ENCODE results near the gene RGS10. TPM values are rescaled to one million over a fixed set of nuclear protein-coding genes. Genes with fewer than 3 reads are reported as not detected.

The RGS10 gene
- total and polyA plus RNA-seq, 10 of the 15 experiments (the other 5 are each of a cell fraction or from before 2014, with no cell fraction given), result 72.8 to 193 (median 127) TPM

DNA sequence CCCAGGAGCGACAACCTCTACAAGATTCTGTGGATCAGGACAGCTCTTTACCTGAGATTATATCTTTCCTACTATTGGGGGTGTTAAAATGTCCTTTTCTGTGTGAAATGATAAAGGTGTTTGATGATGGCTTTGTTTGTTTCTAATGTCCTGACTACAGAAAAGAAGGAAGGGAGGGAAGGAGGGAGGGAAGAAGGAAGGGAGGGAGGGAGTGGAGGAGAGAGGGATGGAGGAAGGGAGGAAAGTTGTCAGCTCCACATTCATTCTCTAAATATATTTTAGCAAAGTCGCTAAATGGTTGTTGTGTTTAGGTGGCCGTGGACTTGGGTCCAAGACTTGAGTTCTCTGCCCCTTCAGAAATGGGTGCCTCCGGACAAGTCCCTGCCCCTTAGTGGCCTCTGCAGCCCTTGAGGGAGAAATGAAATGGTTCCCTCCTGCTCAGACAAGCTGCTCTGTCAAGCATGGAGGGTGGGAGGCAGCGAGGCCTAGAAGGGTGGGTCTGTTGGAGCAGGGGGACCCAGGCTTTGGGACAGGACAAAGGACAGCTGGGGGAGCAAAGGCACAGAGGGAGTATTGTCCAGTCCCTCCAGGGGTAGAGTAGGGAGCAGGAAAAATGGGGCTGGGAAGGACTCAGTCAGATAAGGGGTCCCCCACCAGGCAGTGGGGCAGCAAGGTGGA lies 4.4 kb downstream of the RGS10 start (continued):
- TF ChIP-seq, protein P1, sequence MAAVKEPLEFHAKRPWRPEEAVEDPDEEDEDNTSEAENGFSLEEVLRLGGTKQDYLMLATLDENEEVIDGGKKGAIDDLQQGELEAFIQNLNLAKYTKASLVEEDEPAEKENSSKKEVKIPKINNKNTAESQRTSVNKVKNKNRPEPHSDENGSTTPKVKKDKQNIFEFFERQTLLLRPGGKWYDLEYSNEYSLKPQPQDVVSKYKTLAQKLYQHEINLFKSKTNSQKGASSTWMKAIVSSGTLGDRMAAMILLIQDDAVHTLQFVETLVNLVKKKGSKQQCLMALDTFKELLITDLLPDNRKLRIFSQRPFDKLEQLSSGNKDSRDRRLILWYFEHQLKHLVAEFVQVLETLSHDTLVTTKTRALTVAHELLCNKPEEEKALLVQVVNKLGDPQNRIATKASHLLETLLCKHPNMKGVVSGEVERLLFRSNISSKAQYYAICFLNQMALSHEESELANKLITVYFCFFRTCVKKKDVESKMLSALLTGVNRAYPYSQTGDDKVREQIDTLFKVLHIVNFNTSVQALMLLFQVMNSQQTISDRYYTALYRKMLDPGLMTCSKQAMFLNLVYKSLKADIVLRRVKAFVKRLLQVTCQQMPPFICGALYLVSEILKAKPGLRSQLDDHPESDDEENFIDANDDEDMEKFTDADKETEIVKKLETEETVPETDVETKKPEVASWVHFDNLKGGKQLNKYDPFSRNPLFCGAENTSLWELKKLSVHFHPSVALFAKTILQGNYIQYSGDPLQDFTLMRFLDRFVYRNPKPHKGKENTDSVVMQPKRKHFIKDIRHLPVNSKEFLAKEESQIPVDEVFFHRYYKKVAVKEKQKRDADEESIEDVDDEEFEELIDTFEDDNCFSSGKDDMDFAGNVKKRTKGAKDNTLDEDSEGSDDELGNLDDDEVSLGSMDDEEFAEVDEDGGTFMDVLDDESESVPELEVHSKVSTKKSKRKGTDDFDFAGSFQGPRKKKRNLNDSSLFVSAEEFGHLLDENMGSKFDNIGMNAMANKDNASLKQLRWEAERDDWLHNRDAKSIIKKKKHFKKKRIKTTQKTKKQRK (IDR thresholded peaks at IDR 0.05; ENCODE audit: low read depth, low read length), result no peak
- TF ChIP-seq SIX5 (IDR thresholded peaks at IDR 0.05; ENCODE audit: low read depth, low read length, severe bottlenecking), result no peak
- no peak for TF ChIP-seq IKZF1 (conservative IDR thresholded peaks at IDR 0.05)
- no peak for TF ChIP-seq JUND (IDR thresholded peaks at IDR 0.05; ENCODE audit: low read depth, low read length)
- TF ChIP-seq IRF4 (IDR thresholded peaks at IDR 0.05; ENCODE audit: low read depth, low read length), result no peak
- no peak for TF ChIP-seq TARDBP (IDR thresholded peaks at IDR 0.05; ENCODE audit: borderline replicate concordance)
- TF ChIP-seq MEF2B (IDR thresholded peaks at IDR 0.05; ENCODE audit: partially characterized antibody, poor library complexity, severe bottlenecking), result no peak
- TF ChIP-seq, protein P2, sequence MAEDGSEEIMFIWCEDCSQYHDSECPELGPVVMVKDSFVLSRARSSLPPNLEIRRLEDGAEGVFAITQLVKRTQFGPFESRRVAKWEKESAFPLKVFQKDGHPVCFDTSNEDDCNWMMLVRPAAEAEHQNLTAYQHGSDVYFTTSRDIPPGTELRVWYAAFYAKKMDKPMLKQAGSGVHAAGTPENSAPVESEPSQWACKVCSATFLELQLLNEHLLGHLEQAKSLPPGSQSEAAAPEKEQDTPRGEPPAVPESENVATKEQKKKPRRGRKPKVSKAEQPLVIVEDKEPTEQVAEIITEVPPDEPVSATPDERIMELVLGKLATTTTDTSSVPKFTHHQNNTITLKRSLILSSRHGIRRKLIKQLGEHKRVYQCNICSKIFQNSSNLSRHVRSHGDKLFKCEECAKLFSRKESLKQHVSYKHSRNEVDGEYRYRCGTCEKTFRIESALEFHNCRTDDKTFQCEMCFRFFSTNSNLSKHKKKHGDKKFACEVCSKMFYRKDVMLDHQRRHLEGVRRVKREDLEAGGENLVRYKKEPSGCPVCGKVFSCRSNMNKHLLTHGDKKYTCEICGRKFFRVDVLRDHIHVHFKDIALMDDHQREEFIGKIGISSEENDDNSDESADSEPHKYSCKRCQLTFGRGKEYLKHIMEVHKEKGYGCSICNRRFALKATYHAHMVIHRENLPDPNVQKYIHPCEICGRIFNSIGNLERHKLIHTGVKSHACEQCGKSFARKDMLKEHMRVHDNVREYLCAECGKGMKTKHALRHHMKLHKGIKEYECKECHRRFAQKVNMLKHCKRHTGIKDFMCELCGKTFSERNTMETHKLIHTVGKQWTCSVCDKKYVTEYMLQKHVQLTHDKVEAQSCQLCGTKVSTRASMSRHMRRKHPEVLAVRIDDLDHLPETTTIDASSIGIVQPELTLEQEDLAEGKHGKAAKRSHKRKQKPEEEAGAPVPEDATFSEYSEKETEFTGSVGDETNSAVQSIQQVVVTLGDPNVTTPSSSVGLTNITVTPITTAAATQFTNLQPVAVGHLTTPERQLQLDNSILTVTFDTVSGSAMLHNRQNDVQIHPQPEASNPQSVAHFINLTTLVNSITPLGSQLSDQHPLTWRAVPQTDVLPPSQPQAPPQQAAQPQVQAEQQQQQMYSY (CRISPR knock-in tag; IDR thresholded peaks at IDR 0.05), result no peak
- TF ChIP-seq FOXK2 (IDR thresholded peaks at IDR 0.05), result no peak
- TF ChIP-seq NR2C1 (IDR thresholded peaks at IDR 0.05), result no peak
